Sigmoid colon (tissue), 4 donors: Measurements from ENCODE around the gene BBX.

ENCODE experiments used
- POLR2A ChIP-seq, 2 donors: fragments of 450-650 bp; IDR thresholded peaks; one replicate each; pipeline ENCODE4 v1.6.1; 2016; ENCODE audit warnings: antibody characterized with exemption in 2 of 2, mild to moderate bottlenecking in 2 of 2, moderate library complexity in 2 of 2
- POLR2AphosphoS5 ChIP-seq, 4 donors: sonication (generic); formaldehyde crosslinking; IDR thresholded peaks; one replicate each; pipeline ENCODE4 v1.6.1; 2017; ENCODE audit warnings: antibody characterized with exemption in 4 of 4

- TF ChIP-seq POLR2AphosphoS5 (IDR thresholded peaks at IDR 0.05) (no peak), POLR2A (IDR thresholded peaks at IDR 0.05) (no peak)
These were observed 277.9 kb downstream of the BBX start for GRCh38 chr3:107800710-107801109.
